ENCODE measurements around the gene RBP2.
A peak's percentile ranks its signal among the peaks of the same experiment; 100 is the strongest.
"Not testable (repeated sequence)": the region's sequence is repeated elsewhere in the genome, so short reads cannot be mapped to it uniquely, and the experiment has no call there.

RBP2 gene

DNA sequence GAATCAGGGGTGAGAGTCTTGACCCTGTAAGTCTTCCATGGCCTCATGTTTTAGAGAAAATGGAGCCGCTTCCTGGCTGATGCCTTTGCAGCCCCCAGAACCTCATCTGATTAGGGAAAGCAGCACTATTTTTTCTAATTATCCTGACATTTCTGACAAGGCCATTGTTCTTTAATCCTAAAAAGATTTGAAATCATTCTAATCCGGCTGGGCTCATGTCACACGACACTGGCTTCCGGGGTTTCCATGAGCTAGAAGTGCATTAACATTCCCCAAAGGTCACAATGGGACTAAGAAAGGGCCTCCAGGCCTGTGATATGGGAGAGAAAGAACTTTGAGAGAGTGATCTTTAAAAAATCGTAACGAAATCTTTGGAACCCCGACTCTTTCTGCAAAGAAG, 33.1 kb downstream of the RBP2 start:
- no peak for DNase-seq (ENCODE audit: low read depth)

DNA sequence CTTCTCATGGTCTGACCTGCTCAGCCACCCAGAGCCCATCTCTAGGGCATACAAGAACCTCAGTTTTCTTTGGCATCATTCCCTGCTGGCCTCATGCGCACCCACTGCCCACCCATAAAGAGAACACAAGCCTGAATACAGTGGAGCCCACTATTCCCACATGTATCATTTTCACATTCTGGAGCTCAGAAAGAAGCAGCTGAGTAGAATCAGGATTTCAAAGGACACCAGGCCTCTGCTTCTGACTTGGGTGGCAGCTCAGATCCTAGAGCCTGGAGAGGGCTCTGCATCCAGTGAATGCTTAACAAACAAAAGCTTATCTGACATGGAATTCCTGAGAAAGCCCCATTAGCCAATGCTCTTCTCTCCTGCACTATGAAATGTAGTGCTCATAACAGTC, 34.7 kb downstream of the RBP2 start:
- DNase-seq (ENCODE audit: low read depth), result no peak

DNA sequence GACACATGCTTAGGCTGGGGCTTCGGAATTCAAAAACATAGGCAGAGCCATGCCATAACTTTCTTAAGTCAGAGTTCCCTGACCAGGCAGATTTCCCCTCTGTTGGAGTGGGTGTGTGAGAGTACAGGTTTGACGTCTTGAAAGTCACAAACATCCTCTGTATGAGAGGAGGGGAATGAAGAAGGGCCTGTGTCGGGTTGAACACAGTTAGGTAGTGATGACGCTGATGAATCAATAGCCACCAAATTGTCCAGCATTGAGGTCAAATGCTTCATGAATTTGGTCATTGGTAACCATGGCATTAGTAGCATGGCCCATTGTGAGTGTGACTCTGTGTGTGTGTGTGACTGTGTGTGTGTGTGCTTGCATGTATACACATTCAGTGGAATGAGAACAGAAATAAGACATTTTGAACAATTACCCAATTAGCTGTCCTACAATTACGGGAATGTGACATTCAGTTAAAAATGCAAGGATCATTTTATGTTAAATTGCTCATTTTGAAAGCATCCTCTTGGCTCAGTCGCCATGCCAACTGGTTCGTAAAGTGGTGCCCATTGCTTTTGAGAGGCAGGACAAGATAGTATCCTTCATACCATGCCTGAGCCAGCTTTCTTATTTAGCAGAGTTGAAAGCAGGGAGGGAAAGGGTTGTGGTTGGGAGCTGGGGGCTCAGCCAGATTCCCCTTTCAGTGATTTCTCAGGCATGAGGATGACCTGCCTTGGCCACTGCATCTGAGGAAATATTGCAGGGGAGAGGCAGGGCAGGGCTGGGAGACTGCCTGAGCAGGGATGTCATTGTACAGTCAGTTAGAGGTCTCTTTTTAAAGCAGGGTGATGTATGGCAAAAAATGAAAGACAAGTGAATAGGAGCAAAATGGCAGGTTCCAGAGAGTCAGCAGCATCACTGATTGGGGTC, 35.4 kb downstream of the RBP2 start:
- DNase-seq (ENCODE audit: low read depth), result no peak

DNA sequence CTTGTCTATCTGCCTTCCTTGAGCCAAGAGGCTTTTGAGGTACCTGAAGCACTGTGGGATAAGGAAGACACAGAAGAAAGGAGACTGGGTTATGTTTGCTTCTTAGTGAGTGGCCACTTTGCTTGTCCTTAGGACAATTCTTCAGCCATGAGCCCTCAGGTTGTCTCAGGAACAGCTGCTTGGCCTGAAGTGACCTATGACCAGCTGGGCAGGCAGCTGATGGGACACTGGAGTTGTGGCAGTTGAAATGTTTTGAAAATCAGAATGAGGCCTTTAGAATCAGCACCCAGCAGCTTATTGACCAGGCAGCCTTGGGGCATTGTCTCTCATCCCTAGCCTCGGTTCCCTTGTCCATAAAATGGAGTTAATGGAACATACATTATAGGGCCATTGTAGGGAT, 37.0 kb downstream of the RBP2 start:
- no peak for DNase-seq (ENCODE audit: low read depth)

DNA sequence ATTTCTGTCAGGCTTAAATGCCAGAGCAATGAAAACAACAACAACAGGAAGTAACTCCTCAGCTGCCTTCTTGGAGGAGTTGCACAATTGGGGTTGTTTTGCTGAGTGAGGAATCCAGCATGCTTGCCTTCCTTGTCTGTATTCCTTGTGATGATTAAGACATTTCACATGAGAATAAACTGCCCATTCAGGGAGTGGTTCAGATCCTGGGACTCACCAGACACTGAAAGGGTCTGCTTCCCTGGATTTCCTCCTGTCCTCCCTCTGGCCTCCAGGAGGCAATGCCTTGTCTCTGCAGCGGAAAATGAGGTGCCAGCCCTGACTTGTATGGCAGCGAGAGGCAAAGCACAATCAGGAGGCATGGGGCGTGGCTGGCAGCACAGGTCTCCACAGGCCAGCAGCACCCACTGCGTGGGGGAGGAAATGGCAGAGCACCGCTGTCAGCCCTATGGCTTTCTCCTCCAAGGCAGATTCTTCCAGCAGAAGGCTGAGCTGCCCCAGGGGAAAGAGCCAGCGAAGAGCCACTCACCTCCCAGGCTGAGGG, 41.5 kb downstream of the RBP2 start:
- DNase-seq (ENCODE audit: low read depth), result peak; percentile 61

DNA sequence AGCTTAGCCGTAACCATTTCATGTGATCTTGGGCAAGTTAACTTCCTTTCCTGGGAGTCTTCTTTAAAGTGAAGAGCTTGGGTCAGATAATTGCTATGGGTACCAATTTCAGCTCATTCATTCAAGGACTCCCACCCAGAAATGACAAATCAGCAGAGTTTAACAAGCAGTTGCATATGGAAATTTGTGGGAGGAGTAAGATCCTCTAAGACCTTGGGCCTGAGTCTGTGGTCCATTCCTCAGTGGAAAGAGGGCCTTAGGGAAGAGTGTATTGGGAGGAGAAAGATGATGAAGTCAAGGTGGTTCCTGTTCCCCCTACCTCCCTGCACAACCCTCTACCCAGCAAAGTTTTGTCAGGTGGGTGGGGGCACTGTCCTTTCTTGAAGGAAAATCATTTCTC, 42.1 kb downstream of the RBP2 start:
- DNase-seq (ENCODE audit: low read depth), result no peak

DNA sequence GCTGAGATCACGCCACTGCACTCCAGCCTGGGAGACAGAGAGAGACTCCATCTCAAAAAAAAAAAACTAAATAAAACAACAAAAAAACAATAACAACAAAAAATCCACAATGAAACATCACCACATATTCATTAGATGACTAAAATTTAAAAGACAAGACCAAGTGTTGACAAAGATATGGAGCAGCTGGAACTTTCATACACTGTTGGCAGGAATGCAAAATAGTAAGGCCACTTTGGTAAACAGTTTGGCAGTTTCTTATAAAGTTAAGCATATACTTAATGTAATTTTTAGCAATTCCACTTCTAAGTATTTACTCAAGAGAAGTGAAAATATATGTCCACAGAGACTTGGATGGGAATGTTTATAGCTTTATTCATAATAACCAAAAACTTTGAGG, 43.2 kb downstream of the RBP2 start:
- no peak for DNase-seq (ENCODE audit: low read depth)

DNA sequence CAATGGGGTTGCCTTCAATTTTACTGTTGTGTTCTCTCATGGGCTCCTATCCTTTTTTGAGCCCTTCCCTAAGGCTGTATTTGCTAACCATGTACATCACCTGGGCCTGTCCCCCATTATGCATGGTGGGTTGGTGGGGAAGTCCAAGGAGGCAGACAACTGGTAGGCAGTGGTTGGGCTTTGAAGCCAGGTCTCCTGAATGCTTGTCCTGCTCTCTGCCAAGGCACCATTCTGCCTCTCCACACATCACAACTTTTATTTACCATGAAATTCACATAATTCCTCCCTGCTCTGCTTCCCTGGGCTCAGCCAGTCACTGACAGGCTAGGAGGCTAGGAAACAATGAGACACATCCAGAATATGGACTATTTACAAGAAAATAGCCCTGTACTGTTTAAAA, 45.8 kb downstream of the RBP2 start:
- DNase-seq (ENCODE audit: low read depth), result no peak

DNA sequence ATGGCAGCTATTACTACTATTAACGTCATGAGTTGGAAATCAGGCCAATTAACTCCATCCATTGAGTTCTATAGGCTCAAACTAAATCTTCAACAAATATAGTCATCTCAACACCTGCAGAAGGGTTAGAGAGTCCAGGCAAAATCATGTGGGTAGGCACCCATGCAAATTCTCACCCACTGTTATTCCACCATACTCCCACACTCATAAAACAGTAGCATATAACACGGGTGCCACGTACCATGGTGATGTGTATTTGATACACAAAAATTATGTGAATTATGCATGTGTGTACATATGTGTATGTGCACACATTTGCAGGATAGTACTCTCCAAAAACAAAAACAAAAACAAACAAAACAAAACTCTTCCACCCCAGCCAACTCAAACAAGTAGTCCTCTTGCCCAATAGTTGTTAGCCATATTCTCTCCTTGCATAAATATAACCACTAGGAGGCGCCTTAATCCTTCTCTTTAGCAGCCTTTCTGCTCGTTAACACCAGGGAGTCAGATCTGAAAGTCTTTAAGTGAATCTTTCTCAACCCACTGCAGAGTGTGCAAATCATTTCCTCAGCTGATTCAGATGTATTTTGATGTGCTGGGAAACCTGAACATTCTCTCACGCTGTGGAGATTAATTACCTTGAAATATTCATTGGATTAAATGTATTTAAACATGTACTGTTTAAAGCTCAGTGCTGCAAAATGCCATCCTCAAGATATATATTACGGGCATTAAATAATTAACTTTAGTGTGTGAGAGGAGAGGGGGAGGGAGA, 48.8 kb downstream of the RBP2 start:
- peak; percentile 34 for DNase-seq (ENCODE audit: low read depth)

DNA sequence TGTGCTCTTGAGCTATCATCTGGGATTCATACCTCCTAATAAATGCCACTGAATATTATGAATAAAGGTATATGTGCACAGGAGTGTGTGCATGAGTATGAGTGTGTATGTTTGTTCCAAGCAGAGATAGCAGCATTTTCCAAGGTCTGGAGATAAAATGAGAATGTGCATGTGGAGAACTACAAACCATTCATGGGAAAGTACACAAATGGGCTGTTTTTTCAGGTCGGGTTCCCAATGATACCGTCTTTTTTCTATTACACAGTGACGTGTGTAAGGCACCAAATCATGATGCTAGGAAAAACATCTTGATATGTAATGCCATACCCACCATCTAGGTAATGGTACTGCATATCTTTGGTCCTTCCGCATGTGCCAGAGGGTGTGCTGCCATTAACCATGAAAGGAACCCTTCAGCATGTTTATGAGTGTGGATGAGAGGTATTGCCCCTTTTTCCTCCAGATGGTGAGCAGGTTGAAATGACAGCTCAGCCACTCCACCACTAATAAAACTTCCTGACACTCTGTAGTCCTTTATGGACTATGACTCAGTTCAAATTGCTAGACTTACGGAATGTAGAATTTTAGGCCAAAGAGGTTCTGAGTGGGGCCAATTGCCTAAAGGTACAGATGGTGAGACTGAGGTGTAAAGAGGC, 50.4 kb downstream of the RBP2 start:
- DNase-seq (ENCODE audit: low read depth), result no peak

DNA sequence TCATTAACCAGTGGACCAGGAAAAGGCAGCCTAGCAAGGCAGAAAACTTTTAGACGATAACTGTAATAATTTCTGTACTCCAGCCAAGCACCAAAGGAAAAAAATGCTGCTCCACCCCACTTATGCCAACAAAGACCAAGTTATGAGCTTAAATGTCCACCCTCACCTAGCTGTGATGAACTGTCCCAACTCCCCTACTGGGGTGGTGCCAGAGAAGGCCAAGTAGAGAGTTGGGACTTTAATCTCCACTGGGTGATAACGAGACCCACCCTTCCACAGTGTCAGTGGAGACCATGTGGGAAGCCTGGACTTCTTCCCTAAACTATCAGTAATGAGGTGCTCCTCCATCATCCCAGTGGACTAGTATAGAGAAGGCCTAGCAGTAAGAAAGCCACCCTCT, 53.1 kb downstream of the RBP2 start:
- DNase-seq (ENCODE audit: low read depth), result no peak

DNA sequence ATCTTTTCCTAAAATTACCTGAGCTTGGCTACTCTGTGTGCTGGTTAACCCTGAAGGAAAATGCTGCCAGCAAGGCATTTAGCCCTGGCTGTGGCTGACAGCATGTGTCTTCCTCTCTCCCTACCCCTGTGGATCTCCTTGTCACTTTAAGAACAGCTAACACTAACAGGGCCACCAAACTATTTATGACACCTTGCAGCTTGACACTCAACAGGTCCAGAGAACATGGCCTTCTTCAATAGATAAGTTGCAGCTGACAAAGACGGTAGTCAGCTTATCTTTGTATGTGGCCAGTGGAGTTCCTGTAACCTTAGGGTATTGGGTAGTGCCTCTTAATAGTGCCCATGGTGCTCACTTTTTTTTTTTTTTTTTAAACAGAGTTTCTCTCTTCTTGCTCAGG, 54.9 kb downstream of the RBP2 start:
- DNase-seq (ENCODE audit: low read depth), result no peak

DNA sequence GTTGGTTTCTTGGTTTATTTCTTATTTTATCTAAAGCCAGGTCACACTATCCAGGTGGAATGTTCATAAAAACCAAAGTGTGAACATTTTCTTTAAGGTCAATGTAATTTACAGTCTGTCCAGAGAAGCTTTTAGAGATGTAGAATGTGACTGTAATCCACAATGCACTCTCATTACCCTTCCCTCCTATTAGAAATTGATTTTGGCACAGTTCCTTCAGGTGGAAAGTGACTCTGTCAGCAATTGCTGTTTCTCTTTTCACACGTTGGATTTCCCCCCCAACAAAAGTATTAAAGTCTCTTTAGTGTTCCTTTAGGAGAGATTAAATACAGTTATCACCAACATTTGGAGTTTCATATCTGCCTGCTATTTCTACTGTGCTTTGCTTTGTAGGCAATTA, 55.3 kb downstream of the RBP2 start:
- DNase-seq (ENCODE audit: low read depth), result no peak

DNA sequence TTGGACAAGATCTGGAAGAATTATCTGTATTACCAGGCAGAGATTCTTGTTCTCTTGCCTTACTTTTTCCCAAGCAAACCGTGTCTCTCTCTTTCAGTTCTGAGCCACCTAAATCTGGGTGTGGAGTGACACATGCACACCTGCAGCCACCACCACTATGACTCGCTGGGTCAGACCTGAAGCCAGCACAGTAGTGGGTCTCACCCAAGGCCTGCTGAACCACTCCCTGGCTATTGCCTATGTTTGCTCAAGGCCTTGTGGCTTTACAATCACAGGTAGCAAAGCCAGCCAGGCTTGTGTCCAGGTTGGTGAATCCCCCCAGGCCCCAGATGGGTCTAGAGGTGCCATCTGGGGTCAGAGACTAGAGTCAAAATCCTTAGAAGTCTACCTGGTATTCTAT, 58.2 kb downstream of the RBP2 start:
- DNase-seq (ENCODE audit: low read depth), result no peak

DNA sequence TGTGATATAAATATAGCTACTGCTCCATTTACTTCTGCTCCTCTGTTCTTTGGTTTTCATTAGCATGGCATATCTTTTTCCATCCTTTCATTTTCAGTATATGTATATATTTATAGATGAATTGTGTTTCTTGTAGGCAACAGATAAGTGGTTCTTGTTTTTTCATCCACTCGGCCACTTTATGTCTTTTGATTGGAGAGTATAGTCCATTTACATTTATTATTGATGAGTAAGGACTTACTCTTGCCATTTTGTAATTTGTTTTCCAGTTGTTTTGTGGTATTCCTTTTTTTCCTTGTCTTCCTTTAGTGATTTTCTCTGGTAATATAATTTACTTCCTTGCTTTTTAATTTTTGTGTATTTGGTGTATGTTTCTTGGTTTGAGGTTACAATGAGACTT, 60.0 kb downstream of the RBP2 start:
- DNase-seq (ENCODE audit: low read depth), result no peak

DNA sequence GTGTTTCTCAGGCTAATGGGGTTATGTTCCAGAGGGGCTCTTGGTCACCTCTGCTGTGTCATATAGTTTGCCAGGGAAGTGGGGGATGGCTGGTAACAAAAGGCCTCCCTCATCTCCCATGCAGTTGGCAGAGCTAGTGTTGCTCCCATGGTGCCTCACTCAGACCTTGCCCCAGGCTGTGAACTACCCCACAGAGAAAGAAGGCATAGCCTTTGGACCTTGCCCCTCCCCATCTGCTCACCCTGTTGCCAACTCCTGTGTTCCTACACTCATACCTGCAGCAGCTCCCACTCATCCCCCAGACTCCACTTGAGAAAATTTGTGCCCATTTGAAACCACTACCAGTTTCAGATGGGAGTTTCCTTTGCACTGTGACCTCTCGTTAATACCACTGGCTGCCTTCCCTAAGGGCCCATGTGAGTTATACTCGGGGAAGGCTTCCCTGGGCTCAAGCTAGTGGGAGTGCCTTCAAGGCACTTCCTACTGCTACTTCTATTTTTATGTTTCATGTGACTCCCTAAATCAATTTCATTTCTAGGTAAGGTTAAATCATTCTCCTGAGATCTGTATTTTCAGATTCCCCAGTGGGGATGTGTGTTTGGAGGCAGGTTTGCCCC, 61.6 kb downstream of the RBP2 start:
- no peak for DNase-seq (ENCODE audit: low read depth)

DNA sequence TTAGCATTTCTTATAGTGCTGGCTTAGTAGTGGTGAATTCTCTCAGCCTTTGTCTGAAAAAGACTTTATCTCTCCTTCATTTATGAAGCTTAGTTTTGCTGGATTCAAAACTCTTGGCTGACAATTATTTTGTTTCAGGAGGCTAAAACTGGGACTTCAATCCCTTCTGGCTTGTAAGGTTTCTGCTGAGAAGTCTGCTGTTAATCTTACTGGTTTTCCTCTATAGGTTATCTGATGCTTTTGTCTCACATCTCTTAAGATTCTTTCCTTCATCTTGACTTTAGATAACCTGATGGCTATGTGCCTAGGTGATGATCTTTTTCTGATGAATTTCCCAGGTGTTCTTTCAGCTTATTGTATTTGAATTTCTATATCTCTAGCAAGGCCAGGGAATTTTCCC, 63.4 kb downstream of the RBP2 start:
- DNase-seq (ENCODE audit: low read depth), result not testable (repeated sequence)
